ENCODE data around the gene KLF18. TPM values are rescaled to one million over a fixed set of nuclear protein-coding genes. Genes with fewer than 3 reads are reported as not detected.

KLF18 gene
- not detected for total RNA-seq

DNA sequence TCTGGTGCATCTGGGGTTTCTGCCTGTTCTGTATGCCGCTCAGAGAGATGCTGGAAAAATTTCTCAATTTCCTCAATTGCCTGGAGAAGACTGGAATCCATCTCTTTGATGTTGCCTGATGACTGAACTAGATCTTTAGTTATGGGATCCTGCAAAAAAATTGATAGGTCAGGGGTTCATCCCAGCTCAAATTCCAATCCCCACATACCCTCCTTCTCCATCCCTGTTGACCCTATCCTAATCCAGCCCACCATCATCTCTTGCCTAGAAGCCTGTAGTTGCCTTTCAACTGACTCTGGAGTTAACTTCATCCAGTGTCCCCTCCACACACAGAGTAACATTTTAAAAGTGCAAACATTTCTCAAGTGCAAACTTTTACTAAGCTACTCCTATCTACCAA lies at the start of gene KLF18:
TSS of gene KLF18 (minus strand) at position 101 of the 400 bp plus-strand sequence. CDS start at position 101, 0 bp downstream.
- H3K4me3 ChIP-seq, result no peak within 1 kb of the TSS
- ATAC-seq (ENCODE audit: insufficient number of reproducible peaks, low FRiP score, low read depth) (no peak), DNase-seq (ENCODE audit: low spot score) (no peak)
- TF ChIP-seq, protein P1, sequence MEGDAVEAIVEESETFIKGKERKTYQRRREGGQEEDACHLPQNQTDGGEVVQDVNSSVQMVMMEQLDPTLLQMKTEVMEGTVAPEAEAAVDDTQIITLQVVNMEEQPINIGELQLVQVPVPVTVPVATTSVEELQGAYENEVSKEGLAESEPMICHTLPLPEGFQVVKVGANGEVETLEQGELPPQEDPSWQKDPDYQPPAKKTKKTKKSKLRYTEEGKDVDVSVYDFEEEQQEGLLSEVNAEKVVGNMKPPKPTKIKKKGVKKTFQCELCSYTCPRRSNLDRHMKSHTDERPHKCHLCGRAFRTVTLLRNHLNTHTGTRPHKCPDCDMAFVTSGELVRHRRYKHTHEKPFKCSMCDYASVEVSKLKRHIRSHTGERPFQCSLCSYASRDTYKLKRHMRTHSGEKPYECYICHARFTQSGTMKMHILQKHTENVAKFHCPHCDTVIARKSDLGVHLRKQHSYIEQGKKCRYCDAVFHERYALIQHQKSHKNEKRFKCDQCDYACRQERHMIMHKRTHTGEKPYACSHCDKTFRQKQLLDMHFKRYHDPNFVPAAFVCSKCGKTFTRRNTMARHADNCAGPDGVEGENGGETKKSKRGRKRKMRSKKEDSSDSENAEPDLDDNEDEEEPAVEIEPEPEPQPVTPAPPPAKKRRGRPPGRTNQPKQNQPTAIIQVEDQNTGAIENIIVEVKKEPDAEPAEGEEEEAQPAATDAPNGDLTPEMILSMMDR (IDR thresholded peaks at IDR 0.05), result no peak
- H3K4me1 ChIP-seq (ENCODE audit: control insufficient read depth in 1 of 2, low read depth in 2 of 2), result no peaks in the 10 kb centered on the region
- H3K9me3 ChIP-seq, result peaks cover 10% of the 10 kb centered on the region
- no peak within 1 kb of the TSS for H3K27ac ChIP-seq
- H3K36me3 ChIP-seq, result no peaks in the 10 kb centered on the region
- H3K27me3 ChIP-seq (replicated peaks; ENCODE audit: insufficient read depth), result no peaks in the 10 kb centered on the region

DNA sequence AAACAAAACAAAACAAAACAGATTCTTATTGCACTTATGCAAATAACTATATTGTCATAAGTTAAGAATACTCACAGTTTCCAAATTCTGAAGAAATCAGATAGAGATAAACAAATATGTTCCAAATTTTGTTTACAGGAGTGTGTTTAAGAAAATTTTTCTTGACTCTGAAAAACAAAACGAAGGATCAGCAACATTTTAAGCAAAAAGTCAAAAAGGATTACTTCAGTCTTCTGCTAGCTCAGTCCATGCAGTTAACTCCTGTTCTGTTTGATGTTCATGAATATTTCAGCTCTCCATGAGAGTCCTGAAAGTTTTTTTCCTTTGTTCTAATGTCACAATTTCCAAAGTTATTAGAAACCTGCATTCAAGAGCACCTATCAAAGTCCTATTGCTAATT lies 33.2 kb upstream of the KLF18 start:
- Histone ChIP-seq H3K4me1 (ENCODE audit: control insufficient read depth in 1 of 2, low read depth in 2 of 2) (no peaks in the 10 kb centered on the region), H3K9me3 (no peaks in the 10 kb centered on the region), H3K4me3 (no peak overlapping the region), H3K27ac (no peak overlapping the region), H3K36me3 (no peaks in the 10 kb centered on the region), H3K27me3 (replicated peaks; ENCODE audit: insufficient read depth) (no peaks in the 10 kb centered on the region)
- DNase-seq (ENCODE audit: low spot score), result no peak
- TF ChIP-seq, protein P1 (IDR thresholded peaks at IDR 0.05), result no peak
- ATAC-seq (ENCODE audit: insufficient number of reproducible peaks, low FRiP score, low read depth), result no peak

DNA sequence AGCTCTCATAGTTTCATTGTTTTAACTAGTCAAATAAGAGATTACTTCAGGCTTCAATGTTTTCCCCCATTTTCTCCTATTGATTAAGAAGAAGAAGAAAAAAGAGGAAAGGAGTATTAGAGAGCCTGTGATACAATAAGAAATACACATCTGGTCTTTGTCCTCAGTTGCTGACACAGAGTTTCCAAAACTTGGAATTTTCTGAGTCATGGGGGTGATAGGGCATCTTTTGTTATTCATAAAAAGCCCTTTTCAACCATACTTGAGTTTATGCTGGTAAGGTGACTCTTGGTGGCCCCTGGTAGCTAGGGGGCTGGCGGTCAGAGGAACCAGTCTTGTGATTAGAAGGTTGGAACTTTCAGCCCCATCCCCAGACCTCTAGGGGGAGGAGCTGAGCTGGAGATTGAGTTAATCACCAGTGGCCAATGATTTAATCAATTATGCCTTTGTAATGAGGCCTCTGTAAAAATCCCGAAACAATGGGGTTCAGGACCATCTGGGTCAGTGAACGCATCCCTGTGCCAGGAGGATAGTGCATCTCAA lies 28.9 kb upstream of the KLF18 start:
- no peak for DNase-seq (ENCODE audit: low spot score)
- no peaks in the 10 kb centered on the region for H3K36me3 ChIP-seq
- TF ChIP-seq, protein P1 (IDR thresholded peaks at IDR 0.05), result no peak
- no peaks in the 10 kb centered on the region for H3K4me1 ChIP-seq (ENCODE audit: control insufficient read depth in 1 of 2, low read depth in 2 of 2)
- peaks cover 3% of the 10 kb centered on the region for H3K9me3 ChIP-seq
- no peak overlapping the region for H3K27ac ChIP-seq
- H3K4me3 ChIP-seq, result no peak overlapping the region
- no peak for ATAC-seq (ENCODE audit: insufficient number of reproducible peaks, low FRiP score, low read depth)
- H3K27me3 ChIP-seq (replicated peaks; ENCODE audit: insufficient read depth), result no peaks in the 10 kb centered on the region

DNA sequence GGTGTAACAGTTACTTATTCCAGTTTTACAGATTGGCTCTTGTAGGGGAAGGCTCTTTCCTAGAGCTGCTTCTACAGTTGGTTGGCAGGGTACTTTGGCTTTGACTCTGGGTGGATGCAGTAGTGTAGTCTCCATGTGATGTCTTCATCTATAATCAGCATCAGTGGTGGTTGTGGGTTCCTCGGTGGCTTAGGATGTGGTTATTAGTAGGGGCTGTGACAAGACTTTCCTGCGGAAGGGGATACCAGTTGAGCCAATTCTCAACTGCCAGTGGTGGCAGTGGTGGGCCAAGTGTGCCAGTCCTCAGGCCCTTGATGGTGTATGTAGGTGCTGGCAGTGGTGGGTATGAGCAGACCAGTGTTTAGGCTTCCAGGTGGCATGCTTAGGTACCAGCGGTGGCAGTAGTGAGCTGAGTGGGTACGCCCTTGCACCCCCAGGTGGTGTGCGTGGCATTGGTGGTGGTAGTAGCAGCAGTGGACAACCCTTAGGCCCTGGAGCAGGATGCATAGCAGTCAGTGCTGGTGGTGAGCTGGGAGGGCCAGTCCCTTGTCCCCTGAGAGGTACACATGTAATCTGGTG lies 27.2 kb upstream of the KLF18 start:
- no peak overlapping the region for H3K4me3 ChIP-seq
- no peak overlapping the region for H3K27ac ChIP-seq
- H3K27me3 ChIP-seq (replicated peaks; ENCODE audit: insufficient read depth), result no peaks in the 10 kb centered on the region
- no peaks in the 10 kb centered on the region for H3K36me3 ChIP-seq
- no peaks in the 10 kb centered on the region for H3K4me1 ChIP-seq (ENCODE audit: control insufficient read depth in 1 of 2, low read depth in 2 of 2)
- no peak for DNase-seq (ENCODE audit: low spot score)
- H3K9me3 ChIP-seq, result peaks cover 3% of the 10 kb centered on the region
- no peak for ATAC-seq (ENCODE audit: insufficient number of reproducible peaks, low FRiP score, low read depth)
- TF ChIP-seq, protein P1 (IDR thresholded peaks at IDR 0.05), result no peak

DNA sequence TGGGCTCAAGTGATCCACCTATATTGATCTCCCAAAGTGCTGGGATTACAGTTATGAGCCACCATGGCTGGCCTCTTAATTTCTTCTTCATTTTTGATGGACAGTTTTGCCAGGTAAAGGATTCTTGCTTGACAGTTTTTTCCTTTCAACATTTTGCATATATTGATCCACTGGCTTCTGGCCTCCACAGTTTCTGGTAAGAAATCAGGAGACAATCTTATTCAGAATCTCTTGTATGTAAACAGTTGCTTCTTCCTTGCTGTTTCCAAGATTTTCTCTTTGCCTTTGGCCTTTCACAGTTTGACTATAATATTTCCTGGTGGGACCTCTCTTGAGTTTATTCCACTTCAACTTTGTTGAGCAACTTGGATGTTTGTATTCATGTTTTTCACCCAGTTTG lies 20.1 kb upstream of the KLF18 start:
- ATAC-seq (ENCODE audit: insufficient number of reproducible peaks, low FRiP score, low read depth), result no peak

More for the DNA sequence above, 20.1 kb upstream of the KLF18 start:
- H3K27ac ChIP-seq, result no peak overlapping the region
- H3K4me1 ChIP-seq (ENCODE audit: control insufficient read depth in 1 of 2, low read depth in 2 of 2), result no peaks in the 10 kb centered on the region
- no peaks in the 10 kb centered on the region for H3K9me3 ChIP-seq
- no peaks in the 10 kb centered on the region for H3K27me3 ChIP-seq (replicated peaks; ENCODE audit: insufficient read depth)
- TF ChIP-seq, protein P1 (IDR thresholded peaks at IDR 0.05), result no peak
- no peak for DNase-seq (ENCODE audit: low spot score)
- no peak overlapping the region for H3K4me3 ChIP-seq
- H3K36me3 ChIP-seq, result no peaks in the 10 kb centered on the region
